ENCODE data around the gene ARHGEF28. TPM values are rescaled to one million over a fixed set of nuclear protein-coding genes. Genes with fewer than 3 reads are reported as not detected.

Gene ARHGEF28
- polyA plus RNA-seq, 1 donor, result 60.1 TPM

GRCh38 chr5:73938938-73939320, 312.9 kb downstream of the ARHGEF28 start:
- no peak for DNase-seq

- DNase-seq, result no peak
Measured at GRCh38 chr5:73939557-73939956, 313.6 kb downstream of the ARHGEF28 start.

GRCh38 chr5:73940026-73940425, 314.0 kb downstream of the ARHGEF28 start:
- no peak for DNase-seq

GRCh38 chr5:73940801-73941200, 314.8 kb downstream of the ARHGEF28 start:
- no peak for DNase-seq

GRCh38 chr5:73942783-73943182, 316.8 kb downstream of the ARHGEF28 start:
- DNase-seq, result no peak

GRCh38 chr5:73943397-73943796, 317.4 kb downstream of the ARHGEF28 start:
- DNase-seq, result no peak

GRCh38 chr5:73944581-73944980, 318.6 kb downstream of the ARHGEF28 start:
- DNase-seq, result no peak

- DNase-seq, result no peak
Measured at GRCh38 chr5:73945505-73945904, 319.5 kb downstream of the ARHGEF28 start.

GRCh38 chr5:73946278-73946677, 320.3 kb downstream of the ARHGEF28 start:
- DNase-seq, result no peak

GRCh38 chr5:73946919-73947602, 321.1 kb downstream of the ARHGEF28 start:
- DNase-seq, result no peak

GRCh38 chr5:73947906-73948640, 322.1 kb downstream of the ARHGEF28 start:
- no peak for DNase-seq

- DNase-seq, result no peak
Measured at GRCh38 chr5:73948720-73949119, 322.7 kb downstream of the ARHGEF28 start.

- no peak for DNase-seq
Measured at GRCh38 chr5:73950441-73950873, 324.5 kb downstream of the ARHGEF28 start.

GRCh38 chr5:73950912-73951430, 325.0 kb downstream of the ARHGEF28 start:
- DNase-seq, result no peak

GRCh38 chr5:73952872-73953271, 326.9 kb downstream of the ARHGEF28 start:
- DNase-seq, result no peak

- no peak for DNase-seq
Measured at GRCh38 chr5:73954381-73954780, 328.4 kb downstream of the ARHGEF28 start.

- no peak for DNase-seq
Measured at GRCh38 chr5:73955271-73955846, 329.4 kb downstream of the ARHGEF28 start.

- DNase-seq, result no peak
Measured at GRCh38 chr5:73957397-73958001, 331.5 kb downstream of the ARHGEF28 start.

- DNase-seq, result no peak
Measured at GRCh38 chr5:73958037-73958436, 332.0 kb downstream of the ARHGEF28 start.

GRCh38 chr5:73960023-73960422, 334.0 kb downstream of the ARHGEF28 start:
- no peak for DNase-seq

- DNase-seq, result no peak
Measured at GRCh38 chr5:73960426-73960825, 334.4 kb downstream of the ARHGEF28 start.

- no peak for DNase-seq
Measured at GRCh38 chr5:73962801-73963425, 336.9 kb downstream of the ARHGEF28 start.

All from left kidney (tissue), 2 donors.